Activated CD8-positive, alpha-beta memory T cell treated with anti-CD3 and anti-CD28 coated beads, Interleukin-2, amount 50 U/mL, for 24 hours (primary cell): ENCODE measurements around the gene SLC35F3.
"Not testable (repeated sequence)": the region's sequence is repeated elsewhere in the genome, so short reads cannot be mapped to it uniquely, and the experiment has no call there.

Source experiments
- DNase-seq: peaks from one replicate; pipeline ENCODE4 v3.0.0-alpha.2; 2020; ENCODE audit errors: extremely low read depth

SLC35F3 gene

DNA sequence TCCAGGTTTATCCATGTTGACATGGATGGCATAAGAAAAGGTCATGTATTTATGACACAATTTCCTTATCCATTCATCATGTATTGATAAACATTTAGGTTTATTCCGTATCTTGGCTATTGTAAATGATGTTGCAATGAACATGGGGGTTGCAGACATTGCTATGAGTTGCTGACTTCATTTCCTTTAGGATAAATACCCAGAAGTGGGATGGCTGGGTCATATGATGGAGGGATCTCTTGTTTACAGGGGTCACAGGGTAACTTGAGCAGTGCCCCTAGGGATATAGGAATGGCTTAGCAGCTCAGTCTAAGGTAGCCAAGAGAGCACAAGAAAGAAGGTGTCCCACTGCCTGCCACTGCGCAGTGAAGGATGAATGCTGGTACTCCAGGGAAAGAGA is 239.2 kb downstream of the SLC35F3 start:
- no peak for DNase-seq

DNA sequence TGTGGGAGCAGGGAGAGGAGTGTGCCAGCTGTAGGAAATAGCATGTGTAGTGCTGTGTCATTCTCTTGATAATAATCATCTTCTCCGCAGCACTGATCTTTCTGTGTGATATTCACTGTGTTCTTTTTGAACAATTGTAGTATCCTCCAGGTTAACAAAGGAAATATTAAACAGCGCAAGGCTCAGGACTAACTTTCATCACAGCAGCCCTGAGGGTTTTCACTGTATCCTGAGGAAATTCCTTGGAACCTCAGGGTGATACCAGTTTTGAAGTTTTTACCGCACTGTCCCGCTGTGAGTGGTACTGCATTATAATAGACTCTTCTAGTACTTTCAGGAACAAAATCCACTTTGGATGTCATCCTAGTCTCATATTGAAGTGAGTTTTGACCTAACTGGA is 240.4 kb downstream of the SLC35F3 start:
- no peak for DNase-seq

DNA sequence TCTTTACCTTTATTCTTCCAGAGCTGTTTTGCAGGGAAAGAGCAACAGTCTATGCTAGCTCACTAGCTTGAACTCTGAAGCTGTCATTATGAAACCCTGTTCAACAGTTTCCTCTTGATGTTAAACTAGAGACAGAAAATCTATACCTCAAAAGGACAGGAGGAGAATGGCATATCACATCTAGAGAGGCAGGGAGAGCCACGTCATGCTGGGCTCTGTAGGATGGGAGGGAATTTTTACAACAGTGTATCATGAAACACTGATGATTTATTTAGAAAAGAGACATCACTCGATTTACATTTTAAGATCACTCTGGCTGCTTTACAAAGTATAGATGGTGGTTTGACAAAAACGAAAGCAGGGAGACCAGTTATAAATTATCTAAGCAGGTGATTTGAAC is 243.9 kb downstream of the SLC35F3 start:
- DNase-seq, result no peak

DNA sequence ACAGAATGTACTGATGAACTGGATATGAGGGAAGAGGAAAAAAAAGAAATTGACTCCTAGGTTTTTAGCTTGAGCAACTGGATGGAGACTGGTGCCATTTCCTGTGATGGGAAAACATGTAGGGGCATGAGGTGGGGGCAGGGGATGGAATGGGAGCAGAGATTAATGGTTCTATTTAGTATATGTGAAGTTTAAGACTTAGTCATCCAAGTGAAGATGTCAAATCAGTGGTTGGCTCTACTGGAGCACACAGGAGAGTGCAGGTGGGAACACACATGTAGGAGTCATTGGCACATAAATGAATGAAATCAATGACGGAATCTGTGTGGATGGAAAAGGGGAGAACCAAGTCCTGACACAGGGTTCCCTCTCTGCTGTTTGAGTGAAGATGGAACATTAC is 244.3 kb downstream of the SLC35F3 start:
- no peak for DNase-seq

DNA sequence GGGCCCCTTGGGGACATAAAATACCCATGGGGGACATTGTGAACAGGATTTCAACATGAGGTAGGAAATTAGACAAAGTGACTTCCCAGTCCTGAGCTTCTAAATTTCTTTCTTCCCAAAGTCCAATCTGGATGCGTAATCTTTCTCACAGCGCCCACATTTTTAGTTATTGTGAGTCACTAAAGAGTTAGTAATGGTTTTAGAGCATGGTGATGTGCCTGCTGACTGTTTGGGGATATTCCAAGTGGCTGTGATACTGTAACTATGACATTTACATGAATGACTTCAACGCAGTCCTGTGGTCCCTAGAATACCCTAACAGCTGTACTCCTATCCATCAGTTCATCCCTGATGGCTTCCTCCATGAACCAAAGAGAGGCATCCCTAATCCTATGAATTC is 244.7 kb downstream of the SLC35F3 start:
- no peak for DNase-seq

DNA sequence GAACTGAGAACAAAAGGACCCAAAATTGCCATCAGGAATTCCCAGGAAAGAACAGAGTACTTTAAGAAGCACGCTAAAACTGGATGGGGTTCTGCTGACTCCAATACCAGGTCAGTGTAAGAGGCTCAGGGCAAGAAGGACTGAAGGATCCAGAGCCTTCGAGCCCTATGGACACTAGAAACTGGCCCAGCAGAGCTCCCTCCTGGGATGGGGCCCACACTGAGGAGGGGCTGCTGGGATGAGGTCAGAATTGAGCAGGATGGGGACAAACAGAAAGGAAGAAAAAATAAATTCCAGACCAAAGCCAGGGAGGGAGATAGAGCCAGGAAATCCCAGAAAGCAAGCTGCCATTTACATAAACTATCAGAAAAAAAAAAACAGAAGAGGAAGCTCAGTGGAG is 246.4 kb downstream of the SLC35F3 start:
- DNase-seq, result no peak

DNA sequence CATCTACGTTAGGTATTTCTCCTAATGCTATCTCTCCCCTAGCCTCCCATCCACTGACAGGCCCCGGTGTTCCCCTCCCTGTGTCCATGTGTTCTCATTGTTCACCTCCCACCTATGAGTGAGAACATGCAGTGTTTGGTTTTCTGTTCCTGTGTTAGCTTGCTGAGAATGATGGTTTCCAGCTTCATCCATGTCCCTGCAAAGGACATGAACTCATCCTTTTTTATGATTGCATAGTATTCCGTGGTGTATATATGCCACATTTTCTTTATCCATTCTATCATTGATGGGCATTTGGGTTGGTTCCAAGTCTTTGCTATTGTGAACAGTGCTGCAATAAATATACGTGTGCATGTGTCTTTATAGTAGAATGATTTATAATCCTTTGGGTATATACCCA is 247.9 kb downstream of the SLC35F3 start:
- not testable (repeated sequence) for DNase-seq

DNA sequence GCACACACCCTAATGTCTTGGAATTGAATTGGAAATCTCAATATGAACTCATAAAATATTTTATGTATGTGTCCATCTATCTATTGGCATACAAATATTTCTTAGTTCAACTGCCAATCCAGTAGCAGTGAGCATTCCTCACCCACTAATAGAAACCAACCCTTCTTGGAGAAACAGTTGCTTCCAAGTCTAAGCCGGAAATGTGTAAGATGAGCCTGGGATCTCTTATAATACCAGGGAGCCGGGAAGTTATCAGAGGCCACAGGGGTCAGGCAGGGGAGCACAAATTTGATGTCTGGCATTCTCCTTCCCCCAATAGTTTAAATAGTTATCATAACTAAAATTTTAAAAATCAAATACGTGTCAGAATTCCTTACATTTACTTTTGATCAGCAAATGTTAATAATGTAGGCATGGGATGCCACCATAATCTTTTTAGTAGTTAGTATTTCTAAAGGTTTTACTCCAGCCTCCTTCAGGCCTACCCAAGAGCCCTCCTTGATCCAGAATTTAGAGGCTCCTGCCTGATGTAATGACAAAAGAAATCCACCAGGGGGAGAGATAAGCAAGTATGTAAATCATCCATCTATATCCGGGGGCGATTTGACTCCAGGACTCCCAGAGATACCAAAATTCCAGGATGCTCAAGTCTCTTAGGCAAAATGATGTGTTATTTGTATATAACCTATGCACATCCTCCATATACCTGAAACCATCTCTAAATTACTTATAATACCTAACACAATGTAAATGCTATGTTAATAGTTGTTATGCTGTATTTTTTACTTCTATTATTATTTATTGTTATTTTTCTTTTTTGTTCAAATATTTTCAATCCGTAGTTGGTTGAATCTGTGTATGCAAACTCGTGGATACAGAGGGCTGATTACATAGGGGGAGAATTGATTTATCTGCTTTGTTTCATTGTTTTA is 250.1 kb downstream of the SLC35F3 start:
- no peak for DNase-seq

DNA sequence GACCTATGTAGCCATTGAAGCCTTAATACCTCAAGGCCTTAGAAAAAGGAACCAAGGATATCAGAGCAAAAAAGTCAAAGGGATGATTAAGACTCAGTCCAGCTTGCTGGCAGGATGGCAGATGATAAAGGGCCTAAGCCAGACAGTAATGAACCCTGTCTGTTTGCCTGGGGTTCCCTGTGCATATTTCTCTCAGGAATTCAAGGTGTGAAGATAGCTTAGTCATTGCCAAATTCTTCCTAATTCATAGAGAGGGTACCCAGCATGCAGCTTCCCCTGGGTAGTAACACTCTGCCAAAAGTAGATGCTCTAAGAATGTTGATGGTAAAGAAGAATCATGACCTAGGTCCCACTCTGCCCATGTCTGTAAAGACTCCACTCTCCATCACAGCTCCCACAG is 258.2 kb downstream of the SLC35F3 start:
- DNase-seq, result no peak

DNA sequence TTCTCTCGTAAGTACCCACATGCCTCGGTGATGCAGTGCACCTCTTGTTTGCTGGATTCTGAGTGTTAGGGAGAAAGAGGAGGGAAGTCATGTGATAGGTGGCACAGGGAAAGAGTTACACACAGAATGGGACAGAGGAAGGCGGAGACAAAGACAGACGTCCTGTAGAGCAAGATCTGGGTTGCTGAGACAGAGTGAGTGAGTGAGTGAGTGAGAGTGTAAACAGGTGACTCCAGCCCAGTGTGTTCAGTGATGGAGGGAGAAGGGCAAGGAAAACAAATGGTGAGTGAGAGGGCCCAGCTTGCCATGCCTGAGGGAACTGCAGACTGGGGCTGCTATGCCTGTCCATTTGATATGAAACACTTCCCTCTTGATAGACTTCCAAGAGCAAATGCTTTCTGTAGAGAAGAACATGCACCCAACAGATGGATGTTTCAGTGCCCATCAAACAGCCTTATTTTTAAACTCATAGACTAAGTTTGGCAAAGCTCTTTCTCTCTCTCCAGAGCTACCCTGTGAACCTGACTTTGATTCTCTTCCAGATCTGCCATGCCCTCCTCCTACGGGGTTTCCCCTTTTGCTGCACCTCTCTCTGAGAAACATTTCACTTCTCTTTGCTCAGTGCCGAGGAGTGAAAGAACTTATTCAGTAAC is 258.9 kb downstream of the SLC35F3 start:
- DNase-seq, result no peak

DNA sequence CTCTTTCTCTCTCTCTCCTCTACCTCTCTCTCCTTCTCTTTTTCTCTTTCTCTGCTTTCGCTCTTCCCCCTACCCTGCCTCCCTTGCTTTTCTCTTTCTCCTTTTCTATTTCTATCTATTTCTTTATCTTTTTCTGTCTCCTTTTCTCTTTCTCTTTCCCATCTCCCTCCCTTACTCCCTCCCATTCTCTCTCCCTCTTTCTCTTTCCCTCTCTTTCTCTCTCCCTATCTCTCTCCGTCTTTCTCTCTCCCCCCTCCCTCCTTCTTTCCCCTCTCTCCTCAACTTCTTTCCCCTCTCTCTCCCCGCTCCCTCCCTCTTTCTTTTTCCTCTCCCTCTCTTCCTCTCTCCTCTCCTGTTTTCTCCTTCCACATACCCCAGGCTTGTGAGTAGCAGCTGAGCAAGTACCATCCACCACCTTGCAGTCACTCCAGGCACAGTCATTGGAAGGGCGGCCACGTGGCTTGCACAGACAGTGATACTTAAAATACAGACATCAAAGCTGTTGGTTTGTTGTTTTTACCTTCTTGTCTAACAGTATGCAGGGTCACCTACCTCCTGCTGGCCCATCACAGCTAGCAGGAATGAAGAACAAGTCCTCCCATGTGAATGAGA is 259.7 kb downstream of the SLC35F3 start:
- DNase-seq, result no peak

DNA sequence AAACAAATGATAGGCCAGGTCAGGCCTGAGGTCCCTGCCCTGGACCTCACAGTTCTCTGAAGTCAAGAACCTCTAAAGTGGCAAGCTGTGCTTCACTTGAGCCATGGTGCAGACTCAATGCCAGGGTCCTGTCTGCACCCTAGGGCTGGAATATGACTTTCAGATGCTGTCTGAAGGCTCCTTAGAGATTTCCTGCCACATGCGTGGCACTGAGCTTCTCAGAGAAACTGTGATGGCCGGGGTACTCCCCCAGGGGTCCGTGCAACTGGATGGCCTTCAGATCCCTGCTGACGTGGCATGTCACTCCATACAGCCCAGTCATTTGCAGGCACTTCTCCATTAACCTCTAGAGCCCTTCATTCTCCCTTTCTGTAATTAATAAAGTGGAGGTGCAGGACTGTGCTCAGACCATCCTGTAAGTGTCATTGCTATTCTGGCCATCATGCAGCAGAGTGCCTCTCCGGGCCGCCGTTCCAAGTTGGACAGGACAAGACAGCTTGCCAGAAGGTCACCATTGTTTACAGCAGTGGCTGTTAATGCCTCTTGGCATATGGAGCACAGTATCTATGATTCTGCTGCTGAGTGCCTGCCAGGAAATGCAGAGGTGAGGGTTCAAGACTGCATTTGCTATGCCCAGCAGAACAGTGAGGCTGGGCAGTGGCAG is 263.7 kb downstream of the SLC35F3 start:
- DNase-seq, result no peak

DNA sequence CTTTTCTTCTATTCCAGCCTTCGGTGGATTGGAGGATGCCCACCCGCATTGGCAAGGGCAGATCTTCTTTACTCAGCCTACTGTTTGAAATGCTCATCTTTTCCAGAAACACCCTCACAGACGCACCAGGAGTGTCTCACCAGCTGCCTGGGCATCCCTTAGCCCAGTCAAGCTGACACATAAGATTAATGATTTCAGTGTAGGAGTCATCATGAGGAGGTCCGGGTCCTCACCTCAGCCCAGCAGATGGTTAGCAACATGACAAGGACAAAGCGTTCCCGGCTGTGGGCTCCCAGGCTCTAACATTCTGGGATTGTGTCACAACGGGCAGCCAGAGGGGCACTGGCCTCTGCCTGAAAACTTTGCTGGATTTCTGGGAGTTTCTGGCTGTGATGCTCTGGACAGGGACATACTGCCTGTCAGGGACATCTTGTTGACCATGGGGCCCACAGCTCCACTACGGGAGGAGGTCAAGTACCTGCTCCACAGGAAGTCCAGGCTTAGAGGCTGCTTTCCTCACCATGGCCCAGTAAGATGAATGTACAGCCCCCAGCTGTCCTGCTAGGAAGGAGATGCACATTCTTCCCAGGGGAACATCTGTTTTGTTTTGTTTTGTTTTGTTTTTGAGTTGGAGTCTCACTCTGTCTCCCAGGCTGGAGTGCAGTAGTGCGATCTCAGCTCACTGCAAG is 264.8 kb downstream of the SLC35F3 start:
- no peak for DNase-seq

DNA sequence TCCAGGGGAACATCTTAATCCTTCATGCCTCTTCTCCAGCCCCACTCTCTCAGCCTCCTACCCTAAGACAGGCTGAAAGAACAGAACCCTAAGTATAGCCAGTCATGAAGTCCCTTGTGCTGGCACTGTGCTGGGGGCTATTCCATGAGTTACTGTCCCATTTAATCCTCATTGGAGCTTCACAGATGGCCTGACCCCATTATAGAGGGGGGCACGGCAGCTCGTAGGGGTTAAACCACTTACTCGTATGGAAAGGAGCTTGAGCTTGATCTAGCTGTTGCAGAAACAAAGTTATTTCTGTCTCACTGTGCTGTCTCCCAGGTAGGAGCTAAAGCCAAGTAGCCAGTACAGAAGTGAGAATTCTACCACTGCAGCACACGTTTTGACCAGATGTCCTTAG is 265.6 kb downstream of the SLC35F3 start:
- no peak for DNase-seq

DNA sequence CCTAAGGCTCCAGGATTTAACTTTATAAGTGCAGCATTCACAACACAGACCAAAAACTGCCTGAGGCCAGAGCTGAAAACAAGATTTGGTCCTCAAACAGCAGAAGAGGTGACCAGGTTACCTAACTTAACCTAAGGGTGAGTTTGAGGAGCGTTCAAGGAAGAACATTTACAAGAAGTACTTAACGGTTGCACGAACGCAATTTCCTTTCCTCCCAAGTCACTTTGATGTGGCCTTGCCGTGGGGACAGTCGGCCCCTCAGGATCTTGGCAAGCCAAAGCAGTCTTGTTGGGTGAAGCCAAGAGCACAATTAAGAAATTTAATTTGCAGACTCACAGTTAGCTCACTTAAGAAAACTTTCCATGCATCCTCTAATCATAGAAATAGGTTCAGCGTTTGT is 266.1 kb downstream of the SLC35F3 start:
- no peak for DNase-seq

DNA sequence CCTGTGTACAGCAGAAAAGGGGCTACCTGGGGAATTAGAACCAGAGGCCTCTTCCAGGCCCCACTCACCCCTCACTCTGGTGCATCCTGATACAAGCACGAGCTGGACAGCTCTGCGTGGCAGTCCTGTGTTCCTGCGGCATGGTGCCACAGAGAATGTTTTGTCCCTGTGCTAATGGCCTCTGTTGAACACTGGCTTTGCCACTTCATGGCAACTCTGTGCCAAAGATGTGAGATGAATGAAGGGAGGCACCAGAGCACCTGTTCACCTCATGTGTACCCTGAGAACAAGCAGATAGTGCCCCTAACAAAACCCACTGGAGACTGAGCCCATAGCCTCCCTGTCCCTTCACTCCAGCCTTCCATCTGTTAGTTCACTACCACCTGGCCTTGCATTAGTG is 269.5 kb downstream of the SLC35F3 start:
- no peak for DNase-seq

DNA sequence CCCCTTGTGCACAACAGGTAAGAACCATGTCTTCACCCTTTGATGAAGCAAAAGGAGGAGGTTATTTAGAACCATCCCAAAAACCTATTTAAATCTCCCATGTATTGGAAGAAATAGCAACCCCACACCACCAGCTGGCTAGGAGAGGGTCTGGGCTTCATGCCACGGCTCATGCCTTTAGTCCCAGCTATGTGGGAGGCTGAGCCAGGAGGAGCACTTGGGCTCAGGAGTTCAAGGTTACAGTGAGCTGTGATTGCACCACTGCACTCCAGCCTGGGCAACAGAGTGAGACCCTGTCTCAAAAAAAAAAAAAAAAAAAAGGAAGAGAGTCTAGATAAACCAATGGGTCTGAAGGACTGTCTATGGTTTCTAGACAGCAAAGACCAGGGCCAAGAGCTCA is 270.9 kb downstream of the SLC35F3 start:
- no peak for DNase-seq

DNA sequence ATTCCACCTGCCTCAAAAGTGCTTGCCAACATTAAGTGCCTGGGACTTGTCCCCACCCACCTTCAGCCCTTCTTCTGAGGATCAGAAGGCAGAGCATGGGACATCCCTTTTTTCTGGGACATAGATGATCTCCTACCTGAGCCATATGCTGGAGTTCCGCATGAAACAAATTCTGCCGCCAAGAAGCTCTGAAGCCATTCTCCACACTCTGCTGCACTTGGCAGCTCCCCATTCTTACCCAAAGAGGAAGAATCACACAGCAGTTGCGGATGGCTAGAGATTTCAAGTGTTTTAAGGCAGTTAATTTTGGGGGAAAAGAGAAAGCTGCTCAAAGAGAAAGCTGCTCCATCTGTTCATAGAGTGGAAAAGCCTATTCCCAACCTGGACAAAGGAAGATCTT is 271.5 kb downstream of the SLC35F3 start:
- DNase-seq, result no peak

DNA sequence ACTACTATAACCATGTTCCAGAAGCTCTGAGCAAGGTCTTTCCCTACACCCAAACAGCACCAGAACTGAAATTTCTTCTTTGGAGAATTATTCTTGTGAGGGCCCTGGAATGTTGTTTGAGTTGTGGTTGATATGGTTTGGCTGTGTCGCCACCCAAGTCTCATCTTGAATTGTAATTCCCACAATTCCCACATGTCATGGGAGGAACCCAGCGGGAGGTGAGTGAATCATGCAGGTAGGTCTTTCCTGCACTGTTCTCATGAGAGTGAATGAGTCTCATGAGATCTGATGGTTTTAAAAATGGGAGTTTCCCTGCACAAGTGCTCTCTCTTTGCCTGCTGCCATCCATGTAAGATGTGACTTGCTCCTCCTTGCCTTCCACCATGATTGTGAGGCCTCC is 272.4 kb downstream of the SLC35F3 start:
- not testable (repeated sequence) for DNase-seq

DNA sequence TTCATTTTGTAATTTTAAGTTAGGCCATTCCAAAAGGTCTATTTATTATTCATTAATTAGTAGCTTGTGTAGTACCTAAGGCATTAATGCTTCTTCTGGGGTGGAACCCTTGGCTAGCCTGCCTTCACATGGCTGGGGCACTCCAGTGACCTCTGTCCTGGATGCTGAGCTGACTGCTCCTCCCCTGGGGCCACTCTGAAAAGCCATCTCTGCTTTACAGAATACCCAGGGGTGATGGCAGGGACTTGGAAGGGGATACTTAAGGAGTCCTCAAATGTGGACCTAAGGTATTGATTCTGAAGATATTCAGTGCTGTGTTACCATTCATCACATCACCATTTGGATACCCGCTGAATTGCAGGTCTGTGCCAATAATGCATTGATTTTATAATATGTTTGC is 281.0 kb downstream of the SLC35F3 start:
- DNase-seq, result no peak

DNA sequence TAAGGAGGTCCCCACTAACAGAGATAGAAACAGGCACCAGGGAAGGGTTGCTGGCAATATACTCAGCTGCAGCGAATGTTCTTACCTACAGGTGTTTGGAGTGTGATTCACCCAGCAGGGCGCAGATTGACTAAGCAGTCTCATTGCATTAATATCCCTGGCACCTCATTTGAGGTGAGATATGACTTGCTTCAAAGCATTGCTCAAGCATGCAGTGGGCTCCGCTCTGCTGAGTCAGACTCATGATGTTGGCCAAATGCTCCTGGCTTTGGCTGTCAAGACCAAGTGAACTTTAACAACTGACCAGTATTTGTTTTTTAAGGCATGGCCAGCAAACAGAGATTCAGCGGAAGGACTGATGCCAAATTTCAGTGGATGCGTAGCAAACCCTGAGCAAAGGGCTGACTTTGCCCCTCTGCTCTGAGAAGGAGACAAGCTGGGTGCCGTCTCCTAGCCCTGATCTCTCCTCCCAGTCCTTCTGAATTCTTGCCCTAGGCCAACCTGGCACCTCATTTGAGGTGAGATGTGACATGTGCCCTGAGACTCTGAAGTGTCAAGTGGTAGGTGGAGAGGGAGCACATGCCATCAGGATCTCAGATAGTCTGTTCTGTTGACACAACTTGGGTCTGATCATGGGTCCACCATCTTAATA is 281.7 kb downstream of the SLC35F3 start:
- no peak for DNase-seq
